GM18861 (cell line): ENCODE results near the gene ATIC.

Experiments
- ATAC-seq: cut with Tn5 transposase; IDR thresholded peaks from one replicate; pipeline ENCODE4 v1.9.1; 2021; ENCODE audit not compliant: unreplicated experiment

The ATIC gene

DNA sequence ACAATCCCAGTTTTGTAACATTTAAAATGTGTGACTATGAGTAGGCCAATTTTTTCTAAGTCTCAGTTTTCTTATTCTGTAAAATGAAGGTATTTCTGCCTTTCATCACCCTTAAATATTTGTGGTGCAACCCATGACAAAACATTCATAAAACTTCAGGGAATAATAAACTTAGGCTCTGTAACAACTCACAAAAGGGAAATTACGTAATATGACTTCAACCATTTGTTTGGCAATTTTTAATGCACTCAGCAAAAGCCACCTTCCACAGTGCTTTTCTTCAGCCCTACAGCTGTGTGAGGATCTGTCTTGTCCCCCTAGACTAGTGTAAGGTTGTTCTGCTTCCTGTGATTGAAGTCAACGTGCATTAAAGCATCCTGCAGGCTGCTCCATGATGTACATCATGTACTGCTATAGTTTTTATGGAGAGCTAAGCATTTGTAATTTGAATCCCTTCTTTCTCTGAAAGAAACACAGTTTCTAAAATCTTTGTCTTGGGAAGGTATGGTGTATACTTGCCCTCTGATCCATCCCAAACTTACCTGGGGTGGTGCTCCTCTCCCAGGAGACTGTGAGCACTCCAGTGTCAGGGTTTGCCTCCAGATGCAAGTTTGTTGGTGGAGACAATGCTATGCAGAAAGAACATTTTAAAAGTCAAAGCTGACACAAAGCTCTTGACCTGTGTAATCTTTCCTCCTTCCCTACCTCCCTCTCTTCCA, 84.9 kb downstream of the ATIC start:
- no peak for ATAC-seq

- ATAC-seq = no peak
Observed at GRCh38 chr2:215397632-215398341, 85.9 kb downstream of the ATIC start.

- ATAC-seq = no peak
Observed at GRCh38 chr2:215399067-215399716, 87.3 kb downstream of the ATIC start.
